Measurements from ENCODE around the gene MRPL44.

- TF ChIP-seq REST (IDR thresholded peaks at IDR 0.05; ENCODE audit: insufficient read depth in 1 of 2, low read depth in 2 of 2, low read length in 2 of 2) (no peak), TAF1 (IDR thresholded peaks at IDR 0.05; ENCODE audit: borderline replicate concordance, insufficient read depth, low read length) (no peak), SIN3A (IDR thresholded peaks at IDR 0.05; ENCODE audit: borderline replicate concordance, insufficient read depth, low read length) (no peak), POLR2AphosphoS5 (IDR thresholded peaks at IDR 0.05; ENCODE audit: low read depth, low read length) (no peak)
These were observed 13.3 kb downstream of the MRPL44 start for GRCh38 chr2:223970343-223971128.
